Neural cell (in vitro differentiated cells): ENCODE results near the gene PLXNA4. TPM values are rescaled to one million over a fixed set of nuclear protein-coding genes. Genes with fewer than 3 reads are reported as not detected.

Experiments used
- H2AFZ ChIP-seq: fragments of 200-600, 300-800 bp; sonication (generic), shearing (Covaris generic); 2 replicates; pipeline ENCODE4 v1.6.0; 2014; ENCODE audit warnings: low read depth, mild to moderate bottlenecking, antibody characterized with exemption, low read length, moderate library complexity
- H3F3A ChIP-seq: fragments of 200-600 bp; shearing (Covaris generic); 2 replicates; pipeline ENCODE4 v1.6.1; 2016; ENCODE audit warnings: mild to moderate bottlenecking, moderate library complexity, mixed read lengths, antibody characterized with exemption, low read length; ENCODE audit not compliant: insufficient read depth, poor library complexity, severe bottlenecking
- H3K27ac ChIP-seq: fragments of 200-600, 300-800 bp; sonication (generic), shearing (Covaris generic); 2 replicates; pipeline ENCODE4 v1.5.1; 2014; ENCODE audit warnings: mild to moderate bottlenecking, low read length, moderate library complexity
- H3K27me3 ChIP-seq: fragments of 300-800, 200-600 bp; sonication (generic), shearing (Covaris generic); 2 replicates; pipeline ENCODE4 v1.6.0; 2014; ENCODE audit warnings: mild to moderate bottlenecking, low read depth, low read length, moderate library complexity; ENCODE audit not compliant: insufficient read depth
- H3K36me3 ChIP-seq: fragments of 300-800, 200-600 bp; sonication (generic), shearing (Covaris generic); 2 replicates; pipeline ENCODE4 v1.5.1; 2014; ENCODE audit warnings: mild to moderate bottlenecking, antibody characterized with exemption, low read length, moderate library complexity; ENCODE audit not compliant: insufficient read depth
- H3K4me2 ChIP-seq: fragments of 300-800, 200-600 bp; sonication (generic), shearing (Covaris generic); 2 replicates; pipeline ENCODE4 v1.6.0; 2014; ENCODE audit warnings: mild to moderate bottlenecking, low read length
- H3K4me3 ChIP-seq: fragments of 300-800, 200-600 bp; sonication (generic), shearing (Covaris generic); 2 replicates; pipeline ENCODE4 v1.5.1; 2014; ENCODE audit warnings: mild to moderate bottlenecking, low read length, moderate library complexity
- H3K79me2 ChIP-seq: fragments of 200-600 bp; shearing (Covaris generic); replicated peaks from 2 replicates; pipeline ENCODE4 v1.6.0; 2014; ENCODE audit warnings: mild to moderate bottlenecking, low read length, moderate library complexity; ENCODE audit not compliant: insufficient read depth
- H3K9ac ChIP-seq: fragments of 300-800, 200-600 bp; sonication (generic), shearing (Covaris generic); 2 replicates; pipeline ENCODE4 v1.6.1; 2016; ENCODE audit warnings: mild to moderate bottlenecking, low read length, mixed read lengths
- H3K9me2 ChIP-seq: fragments of 200-600 bp; shearing (Covaris generic); 2 replicates; pipeline ENCODE4 v1.6.1; 2016; ENCODE audit warnings: mild to moderate bottlenecking, low read length, mixed read lengths; ENCODE audit not compliant: insufficient read depth
- H3K9me3 ChIP-seq: fragments of 200-600, 300-800 bp; sonication (generic), shearing (Covaris generic); 2 replicates; pipeline ENCODE4 v1.6.1; 2016; ENCODE audit warnings: mild to moderate bottlenecking, mixed run types, low read length, moderate library complexity, mixed read lengths
- H4K20me1 ChIP-seq: fragments of 200-600 bp; shearing (Covaris generic); 2 replicates; pipeline ENCODE4 v1.6.1; 2016; ENCODE audit warnings: mild to moderate bottlenecking, mixed run types; ENCODE audit not compliant: insufficient read depth
- CTCF ChIP-seq: fragments of 450-650 bp; IDR thresholded peaks from 2 replicates; pipeline ENCODE4 v1.5.1; 2014; ENCODE audit warnings: antibody characterized with exemption, mild to moderate bottlenecking, moderate library complexity; ENCODE audit not compliant: poor library complexity, severe bottlenecking
- EP300 ChIP-seq: fragments of 450-650 bp; conservative IDR thresholded peaks from 2 replicates; pipeline ENCODE4 v1.6.1; 2014; ENCODE audit warnings: antibody characterized with exemption, mild to moderate bottlenecking, moderate library complexity; ENCODE audit not compliant: poor library complexity, severe bottlenecking
- EZH2 ChIP-seq: fragments of 200-600, 300-800 bp; shearing (Covaris generic), sonication (generic); IDR thresholded peaks from 2 replicates; pipeline ENCODE4 v1.6.1; 2014; ENCODE audit warnings: antibody characterized with exemption, low read length, borderline replicate concordance, mild to moderate bottlenecking; ENCODE audit not compliant: insufficient read depth, poor library complexity, severe bottlenecking
- MXI1 ChIP-seq: fragments of 450-650 bp; conservative IDR thresholded peaks from 2 replicates; pipeline ENCODE4 v1.6.1; 2014; ENCODE audit warnings: antibody characterized with exemption, mild to moderate bottlenecking; ENCODE audit not compliant: poor library complexity, severe bottlenecking
- POLR2AphosphoS5 ChIP-seq: IDR thresholded peaks from 2 replicates; pipeline ENCODE4 v1.6.1; 2012
- RAD21 ChIP-seq: fragments of 450-650 bp; conservative IDR thresholded peaks from 2 replicates; pipeline ENCODE4 v1.6.1; 2014; ENCODE audit warnings: antibody characterized with exemption, mild to moderate bottlenecking, moderate library complexity
- REST ChIP-seq: IDR thresholded peaks from 2 replicates; pipeline ENCODE4 v1.6.1; 2012; ENCODE audit warnings: borderline replicate concordance
- SMC3 ChIP-seq: fragments of 450-650 bp; conservative IDR thresholded peaks from 2 replicates; pipeline ENCODE4 v1.6.1; 2014; ENCODE audit warnings: antibody characterized with exemption, mild to moderate bottlenecking, moderate library complexity; ENCODE audit not compliant: poor library complexity
- TAF1 ChIP-seq: IDR thresholded peaks from 2 replicates; pipeline ENCODE4 v1.6.1; 2012; ENCODE audit warnings: low read depth
- polyA plus RNA-seq: library from polyadenylated mRNA; depleted of rRNA; stranded (reverse); fragments of >200 nt; gene quantifications from 2 replicates; pipeline ENCODE4 v1.2.3, GENCODE V29; 2014

Gene PLXNA4
- polyA plus RNA-seq, 1 donor from 2014 or later = 7.2 TPM

- Histone ChIP-seq H3K9ac (no peak overlapping the region), H3K9me2 (no peaks in the 10 kb centered on the region), H3F3A (no peaks in the 10 kb centered on the region), H3K27ac (no peak overlapping the region), H3K4me2 (no peak overlapping the region), H3K79me2 (no peaks in the 10 kb centered on the region), H3K9me3 (no peaks in the 10 kb centered on the region), H3K27me3 (no peaks in the 10 kb centered on the region), H4K20me1 (no peaks in the 10 kb centered on the region), H2AFZ (no peak overlapping the region), H3K36me3 (no peaks in the 10 kb centered on the region), H3K4me3 (no peak overlapping the region)
- no peak for TF ChIP-seq REST
- no peak for TF ChIP-seq CTCF
- TF ChIP-seq SMC3 = no peak
- no peak for TF ChIP-seq EZH2
- no peak for TF ChIP-seq MXI1
- TF ChIP-seq RAD21 = no peak
- no peak for TF ChIP-seq POLR2AphosphoS5
- TF ChIP-seq EP300 = no peak
- TF ChIP-seq TAF1 = no peak
Observed at GRCh38 chr7:132422502-132423111, 153.7 kb downstream of the PLXNA4 start.

- Histone ChIP-seq H3K79me2 (no peaks in the 10 kb centered on the region), H4K20me1 (no peaks in the 10 kb centered on the region), H3K9me2 (no peaks in the 10 kb centered on the region), H3K9ac (no peak overlapping the region), H3K4me2 (no peak overlapping the region), H3K27ac (no peak overlapping the region), H3K9me3 (no peaks in the 10 kb centered on the region), H3K27me3 (no peaks in the 10 kb centered on the region), H2AFZ (no peak overlapping the region), H3K36me3 (no peaks in the 10 kb centered on the region), H3F3A (no peaks in the 10 kb centered on the region), H3K4me3 (no peak overlapping the region)
- TF ChIP-seq SMC3 (no peak), TAF1 (no peak), POLR2AphosphoS5 (no peak), EP300 (no peak), REST (no peak), MXI1 (no peak), EZH2 (no peak), RAD21 (no peak), CTCF (no peak)
Observed at GRCh38 chr7:132420527-132420926, 155.7 kb downstream of the PLXNA4 start.
